GM19438 (cell line): ENCODE results near the gene RASGEF1C.

Source experiments
- ATAC-seq: cut with Tn5 transposase; IDR thresholded peaks from one replicate; pipeline ENCODE4 v1.9.1; 2021; ENCODE audit warnings: low read depth; ENCODE audit not compliant: unreplicated experiment

Gene RASGEF1C

DNA sequence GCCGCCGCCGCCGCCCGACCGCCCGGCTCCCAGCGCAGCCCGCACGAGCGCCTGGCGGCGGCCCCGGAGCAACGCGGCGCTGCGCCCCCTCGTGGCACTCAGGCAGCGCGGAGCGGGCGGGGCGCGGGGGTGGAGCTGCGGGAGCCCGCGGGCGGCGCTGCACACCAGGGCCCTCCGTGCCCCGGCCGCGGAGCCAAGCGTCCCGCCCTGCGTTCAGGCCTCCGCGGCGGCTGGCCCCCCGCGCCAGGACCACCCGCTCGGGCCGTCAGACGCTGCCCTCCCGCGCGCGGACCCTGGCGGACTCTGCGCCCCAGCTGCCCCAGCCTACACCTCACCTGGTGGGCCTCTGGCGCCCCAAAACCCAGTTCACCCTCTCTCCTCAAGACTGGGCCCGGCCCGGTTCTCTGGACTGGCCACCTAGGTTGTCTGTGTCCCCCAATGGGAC is at the start of gene RASGEF1C:
Gene RASGEF1C, minus strand, starts transcription at position 75 of the 445 bp plus-strand sequence. CDS start 71,159 bp downstream, outside the sequence.
- no peak for ATAC-seq

- ATAC-seq, result no peak
Observed at GRCh38 chr5:180253036-180253824, 44.2 kb upstream of the RASGEF1C start.

DNA sequence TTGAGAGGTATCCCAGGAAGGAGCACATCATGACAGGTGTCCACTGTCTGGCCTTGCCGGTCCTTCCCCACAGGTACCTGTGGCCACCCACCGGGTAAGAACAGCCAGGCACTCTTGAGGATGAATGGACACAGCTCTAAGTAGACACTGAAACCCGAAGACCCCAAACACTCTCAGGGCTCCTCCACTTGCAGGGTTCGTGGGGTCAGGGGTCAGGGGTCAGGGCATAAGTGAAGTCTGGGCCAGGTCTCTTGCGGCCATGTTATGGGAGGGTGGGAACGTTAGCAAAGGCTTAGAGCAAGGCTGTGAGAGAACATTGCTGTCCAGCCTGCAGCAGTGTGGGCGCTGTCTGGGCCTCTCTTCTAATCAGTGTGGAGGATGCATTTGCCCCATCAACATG is 42.9 kb upstream of the RASGEF1C start:
- no peak for ATAC-seq

- no peak for ATAC-seq
Observed at GRCh38 chr5:180251141-180251540, 42.1 kb upstream of the RASGEF1C start.

DNA sequence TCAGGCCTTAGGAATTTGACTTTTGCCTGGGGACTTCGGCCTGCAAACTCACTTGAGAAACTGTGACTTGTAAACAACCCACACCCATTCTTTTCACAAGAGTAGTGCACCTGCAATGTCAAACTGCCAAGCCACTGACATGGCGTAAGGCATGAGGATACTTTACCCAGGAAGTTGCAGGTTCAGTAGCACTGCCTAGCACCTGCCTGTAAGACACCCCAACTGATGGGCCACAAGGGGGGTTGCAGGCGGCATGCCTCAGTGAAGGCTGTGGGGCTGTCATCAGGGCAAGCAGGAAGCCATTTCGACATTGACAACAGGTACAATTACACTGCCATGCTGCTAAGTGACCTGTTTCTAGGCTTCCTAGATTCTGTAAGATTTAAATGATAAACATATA is 41.3 kb upstream of the RASGEF1C start:
- no peak for ATAC-seq

DNA sequence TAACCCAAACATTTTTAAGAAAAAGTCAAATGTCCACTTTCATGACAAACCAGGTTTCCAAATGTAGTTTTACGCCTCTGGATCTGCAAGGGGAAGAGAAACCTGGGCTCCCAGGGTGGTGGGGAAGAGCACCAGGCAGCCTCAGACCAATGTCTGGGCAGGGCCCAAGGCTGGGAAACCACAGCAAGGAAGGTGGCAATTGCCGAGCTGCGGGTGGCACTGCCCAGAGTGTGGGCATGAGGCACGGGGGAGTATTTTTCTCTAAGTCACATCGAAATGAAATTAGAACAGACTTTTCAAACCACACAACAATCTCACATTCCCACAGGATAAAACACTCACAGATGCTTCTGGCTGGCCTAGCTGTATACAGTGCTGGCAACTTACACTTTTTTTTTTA is 32.6 kb upstream of the RASGEF1C start:
- no peak for ATAC-seq

- no peak for ATAC-seq
Observed at GRCh38 chr5:180238631-180239030, 29.6 kb upstream of the RASGEF1C start.

DNA sequence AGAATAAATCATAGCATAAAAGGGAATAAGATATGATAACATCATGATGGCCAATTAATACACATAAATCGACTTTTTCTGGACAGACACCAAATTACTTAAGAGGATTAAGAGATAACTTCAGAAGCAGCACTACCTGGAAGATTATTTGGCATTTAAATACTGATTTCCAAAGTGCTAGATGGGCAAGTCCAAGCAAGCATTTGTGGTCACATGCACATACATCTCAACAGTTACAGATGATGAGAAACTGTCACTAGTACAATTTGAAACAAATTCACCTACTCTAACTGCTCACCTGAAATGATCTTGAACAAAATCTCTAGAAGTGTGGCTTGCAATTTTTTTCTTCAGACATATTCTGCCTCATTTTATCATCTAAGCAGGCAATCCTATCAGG is 26.8 kb upstream of the RASGEF1C start:
- ATAC-seq, result no peak

DNA sequence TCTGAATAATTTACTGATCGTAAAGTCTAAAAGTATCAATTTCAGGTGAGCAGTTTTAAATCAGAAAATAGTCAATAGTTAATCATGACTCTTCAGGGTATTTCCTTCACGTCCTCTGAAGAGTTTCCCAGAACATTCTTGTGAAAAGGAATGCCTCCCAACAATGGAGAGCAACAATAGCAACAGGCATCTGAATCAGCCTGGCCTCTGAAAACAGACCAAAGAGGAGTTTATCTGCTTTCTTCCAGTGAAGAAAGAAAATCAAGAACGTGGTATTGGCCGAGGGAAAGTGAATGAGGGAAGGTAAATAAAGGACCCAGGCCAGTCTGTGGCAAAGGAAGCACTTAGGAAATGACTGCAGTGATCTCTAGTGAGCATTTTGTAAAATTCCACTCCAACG is 26.1 kb upstream of the RASGEF1C start:
- no peak for ATAC-seq

DNA sequence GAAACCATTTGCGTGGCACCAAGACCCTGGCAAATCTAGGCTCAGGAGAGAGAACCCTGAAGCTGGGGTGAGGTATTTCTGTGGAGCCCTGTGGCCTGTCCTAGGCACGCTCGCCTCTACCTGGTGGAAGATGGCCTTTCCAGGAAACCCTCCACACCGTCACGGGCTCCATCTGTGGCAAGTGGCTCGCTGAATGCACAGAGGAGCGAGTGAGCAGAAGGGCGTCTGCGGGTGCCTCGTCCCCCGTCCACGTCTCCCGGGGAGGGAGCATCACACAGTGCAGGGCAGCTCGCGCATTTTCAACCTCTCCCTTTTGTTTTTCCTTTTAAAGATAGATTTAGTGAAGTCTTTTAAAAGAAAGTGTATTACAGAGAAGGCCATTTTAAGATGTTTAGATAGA is 25.3 kb upstream of the RASGEF1C start:
- ATAC-seq, result no peak

- no peak for ATAC-seq
Observed at GRCh38 chr5:180233729-180234128, 24.7 kb upstream of the RASGEF1C start.

GRCh38 chr5:180230017-180230416 is 21.0 kb upstream of the RASGEF1C start:
- no peak for ATAC-seq

GRCh38 chr5:180222056-180222455 is 13.0 kb upstream of the RASGEF1C start:
- ATAC-seq, result no peak

DNA sequence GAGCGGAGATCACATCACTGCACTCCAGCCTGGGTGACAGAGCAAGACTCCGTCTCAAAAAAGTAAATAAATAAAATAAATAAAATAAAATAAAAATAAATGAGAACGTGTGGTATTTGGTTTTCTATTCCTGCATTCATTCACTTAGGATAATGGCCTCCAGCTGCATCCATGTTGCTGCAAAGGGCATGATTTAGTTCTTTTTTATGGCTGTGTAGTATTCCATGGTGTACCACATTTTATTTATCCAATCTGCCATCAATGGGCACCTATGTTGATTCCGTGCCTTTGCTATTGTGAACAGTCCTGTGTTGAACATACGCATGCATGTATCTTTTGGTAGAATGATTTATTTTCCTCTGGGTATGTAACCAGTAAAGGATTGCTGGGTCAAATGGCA is 8.8 kb upstream of the RASGEF1C start:
- ATAC-seq, result no peak

GRCh38 chr5:180216646-180217171 is 7.7 kb upstream of the RASGEF1C start:
- no peak for ATAC-seq

GRCh38 chr5:180215783-180216630 is 7.0 kb upstream of the RASGEF1C start:
- no peak for ATAC-seq

DNA sequence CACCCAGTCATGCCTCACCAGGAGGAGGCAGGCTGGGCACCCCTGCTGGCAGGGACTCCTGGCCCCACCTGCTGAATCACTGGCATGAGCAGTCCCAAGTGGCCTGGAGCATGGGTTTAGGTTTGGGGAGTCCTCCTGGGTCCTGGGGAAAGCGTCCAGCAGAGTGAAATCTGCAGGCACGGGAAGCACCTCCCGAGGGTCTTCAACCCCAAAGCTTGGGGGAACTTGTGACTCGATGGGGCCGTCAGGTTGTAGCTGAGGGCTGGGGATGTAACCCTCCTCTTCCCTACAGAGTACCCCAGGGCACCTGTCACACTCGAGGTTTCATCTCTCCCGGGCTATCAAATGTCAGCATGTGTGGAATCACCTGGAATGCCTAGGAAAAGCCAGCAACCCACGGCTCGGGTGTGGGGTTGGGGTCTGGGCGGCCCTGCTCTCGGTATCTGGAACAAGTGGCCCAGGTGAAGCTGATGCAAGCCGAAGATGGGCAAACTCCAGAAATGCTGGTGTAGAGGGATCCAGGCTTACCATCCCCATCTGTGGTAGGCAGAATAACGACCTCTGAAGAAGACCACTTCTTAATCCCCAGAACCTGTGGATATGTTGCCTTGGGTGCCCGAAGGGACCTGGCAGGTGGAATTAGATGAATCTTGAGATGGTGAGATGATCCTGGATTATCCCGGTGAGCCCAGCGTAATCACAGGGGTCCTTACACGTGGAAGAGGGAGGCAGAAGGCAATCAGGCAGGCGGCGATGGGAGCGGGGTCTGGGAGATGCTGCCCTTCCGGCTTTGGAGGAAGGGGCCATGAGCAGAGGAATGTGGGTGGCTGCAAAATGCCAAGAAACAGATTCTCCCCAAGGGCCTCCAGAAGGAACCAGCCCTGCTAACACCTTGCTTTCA is 6.1 kb upstream of the RASGEF1C start:
- no peak for ATAC-seq

GRCh38 chr5:180213657-180214207 is 4.7 kb upstream of the RASGEF1C start:
- ATAC-seq, result no peak

GRCh38 chr5:180213256-180213600 is 4.2 kb upstream of the RASGEF1C start:
- ATAC-seq, result no peak
